LHCN-M2 (cell line): ENCODE measurements around the gene PCDHGA9. TPM values are rescaled to one million over a fixed set of nuclear protein-coding genes. Genes with fewer than 3 reads are reported as not detected.
"Not testable (repeated sequence)": the region's sequence is repeated elsewhere in the genome, so short reads cannot be mapped to it uniquely, and the experiment has no call there.

ENCODE experiments used
- DNase-seq: peaks from one replicate; pipeline ENCODE4 v3.0.0-alpha.2; 2012; ENCODE audit warnings: low read depth
- total RNA-seq: library from RNA; depleted of rRNA; stranded (reverse); fragments of >200 nt; gene quantifications from 2 replicates; pipeline ENCODE4 v1.2.3, GENCODE V29; 2014

Gene PCDHGA9
- total RNA-seq, 1 experiment from 2014 or later: 0.75 TPM

- peak; percentile 15 for DNase-seq
These were observed 11.0 kb downstream of the PCDHGA9 start for GRCh38 chr5:141413540-141414069.

GRCh38 chr5:141414548-141415274 lies 12.1 kb downstream of the PCDHGA9 start:
- not testable (repeated sequence) for DNase-seq

GRCh38 chr5:141415275-141415618 lies 12.7 kb downstream of the PCDHGA9 start:
- not testable (repeated sequence) for DNase-seq

DNA sequence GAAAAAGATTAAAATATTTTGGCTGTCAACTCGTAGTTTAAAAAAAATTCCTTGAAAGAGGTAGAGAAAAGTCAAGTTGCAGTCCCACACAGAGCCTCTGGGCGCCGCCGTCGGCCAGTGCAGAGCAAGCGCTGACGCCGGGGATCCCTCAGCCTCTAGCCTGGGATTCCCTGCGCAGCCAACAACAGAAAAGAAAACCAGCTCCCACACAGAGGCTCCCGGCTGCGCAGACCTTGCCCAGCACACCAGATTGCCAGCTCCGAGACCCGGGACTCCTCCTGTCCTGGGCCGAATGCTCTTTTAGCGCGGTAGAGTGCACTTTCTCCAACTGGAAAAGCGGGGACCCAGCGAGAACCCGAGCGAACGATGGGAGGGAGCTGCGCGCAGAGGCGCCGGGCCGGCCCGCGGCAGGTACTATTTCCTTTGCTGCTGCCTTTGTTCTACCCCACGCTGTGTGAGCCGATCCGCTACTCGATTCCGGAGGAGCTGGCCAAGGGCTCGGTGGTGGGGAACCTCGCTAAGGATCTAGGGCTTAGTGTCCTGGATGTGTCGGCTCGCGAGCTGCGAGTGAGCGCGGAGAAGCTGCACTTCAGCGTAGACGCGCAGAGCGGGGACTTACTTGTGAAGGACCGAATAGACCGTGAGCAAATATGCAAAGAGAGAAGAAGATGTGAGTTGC lies 15.1 kb downstream of the PCDHGA9 start, which contains the start of gene PCDHGB7:
PCDHGB7 (plus strand) TSS at position 184 of the 679 bp plus-strand sequence; CDS start at position 367, 183 bp downstream.
- peak; percentile 13 for DNase-seq

- DNase-seq: no peak
These were observed 16.7 kb downstream of the PCDHGA9 start for GRCh38 chr5:141419074-141419880.

DNA sequence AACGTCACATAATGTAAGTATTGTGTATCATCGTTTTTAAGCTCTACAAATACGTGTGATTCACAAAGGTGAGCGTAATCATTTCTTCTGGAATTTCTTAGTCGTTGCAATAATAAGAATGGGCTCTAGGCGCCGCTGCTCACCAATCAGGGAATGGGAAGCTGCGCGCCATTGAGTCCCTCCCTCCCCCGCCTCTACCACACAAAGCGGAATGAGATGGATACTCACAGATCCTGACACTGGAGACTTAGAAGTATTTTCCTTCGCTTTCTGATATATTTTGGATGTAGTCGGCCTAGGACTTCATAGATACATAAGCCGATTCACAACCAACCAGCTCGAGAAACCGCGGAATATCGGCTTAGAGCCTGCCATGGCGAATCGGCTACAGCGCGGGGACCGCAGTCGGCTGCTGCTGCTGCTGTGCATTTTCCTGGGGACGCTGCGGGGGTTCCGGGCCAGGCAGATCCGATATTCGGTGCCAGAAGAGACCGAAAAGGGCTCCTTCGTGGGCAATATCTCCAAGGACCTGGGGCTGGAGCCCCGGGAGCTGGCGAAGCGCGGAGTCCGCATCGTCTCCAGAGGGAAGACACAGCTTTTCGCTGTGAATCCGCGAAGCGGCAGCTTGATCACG lies 18.4 kb downstream of the PCDHGA9 start, which contains the start of gene PCDHGA11:
PCDHGA11 (plus strand) TSS at position 197 of the 634 bp plus-strand sequence; CDS start at position 374, 177 bp downstream.
- no peak for DNase-seq

GRCh38 chr5:141421489-141421855 lies 18.9 kb downstream of the PCDHGA9 start:
- no peak for DNase-seq

- no peak for DNase-seq
These were observed 20.2 kb downstream of the PCDHGA9 start for GRCh38 chr5:141422742-141423291.

GRCh38 chr5:141427783-141428426 lies 25.3 kb downstream of the PCDHGA9 start:
- no peak for DNase-seq

- DNase-seq: peak; percentile 83
These were observed 27.9 kb downstream of the PCDHGA9 start, which contains the start of gene PCDHGA12 for GRCh38 chr5:141430332-141431113. PCDHGA12 (plus strand) TSS chr5:141430507; CDS start chr5:141430760, 253 bp downstream.

DNA sequence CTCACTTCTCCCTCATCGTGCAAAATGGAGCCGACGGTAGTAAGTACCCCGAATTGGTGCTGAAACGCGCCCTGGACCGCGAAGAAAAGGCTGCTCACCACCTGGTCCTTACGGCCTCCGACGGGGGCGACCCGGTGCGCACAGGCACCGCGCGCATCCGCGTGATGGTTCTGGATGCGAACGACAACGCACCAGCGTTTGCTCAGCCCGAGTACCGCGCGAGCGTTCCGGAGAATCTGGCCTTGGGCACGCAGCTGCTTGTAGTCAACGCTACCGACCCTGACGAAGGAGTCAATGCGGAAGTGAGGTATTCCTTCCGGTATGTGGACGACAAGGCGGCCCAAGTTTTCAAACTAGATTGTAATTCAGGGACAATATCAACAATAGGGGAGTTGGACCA lies 28.7 kb downstream of the PCDHGA9 start:
- DNase-seq: no peak

- not testable (repeated sequence) for DNase-seq
These were observed 29.7 kb downstream of the PCDHGA9 start for GRCh38 chr5:141432308-141432707.

- DNase-seq: not testable (repeated sequence)
These were observed 30.1 kb downstream of the PCDHGA9 start for GRCh38 chr5:141432726-141433125.

- DNase-seq: no peak
These were observed 31.4 kb downstream of the PCDHGA9 start for GRCh38 chr5:141434006-141434405.

GRCh38 chr5:141437221-141437620 lies 34.6 kb downstream of the PCDHGA9 start:
- no peak for DNase-seq

DNA sequence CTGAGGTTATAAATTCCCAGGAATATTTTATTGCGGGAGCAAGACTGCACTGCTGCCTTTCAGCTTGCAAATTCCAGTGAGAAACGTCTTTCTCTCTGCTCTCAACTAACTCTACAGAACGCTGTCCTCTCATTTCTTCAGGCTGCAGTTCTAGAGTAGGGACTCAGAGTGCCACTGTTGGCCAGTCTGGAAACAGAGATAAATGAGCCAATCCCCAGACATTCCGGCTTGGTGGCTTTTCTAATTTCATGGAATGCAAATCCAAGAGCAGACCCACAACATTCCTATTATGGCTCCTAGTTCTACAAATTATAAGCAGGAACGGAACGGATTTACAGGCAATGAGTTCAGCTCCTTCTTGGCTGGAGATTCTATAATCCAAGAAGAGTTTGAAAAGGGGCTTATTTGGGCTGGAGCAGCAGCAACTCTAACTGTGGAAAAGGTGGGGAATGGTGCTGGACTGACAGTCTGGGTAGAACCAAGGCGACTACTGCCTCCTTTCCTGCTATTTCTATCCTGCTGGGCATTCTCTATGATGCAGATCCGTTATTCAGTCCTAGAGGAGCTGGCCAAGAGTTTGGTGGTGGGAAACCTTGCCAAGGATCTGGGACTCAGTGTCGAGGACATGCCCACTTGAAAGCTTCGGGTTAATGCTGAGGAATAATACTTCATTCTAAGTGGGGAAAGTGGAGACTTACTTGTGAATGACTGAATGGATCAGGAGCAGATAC lies 37.0 kb downstream of the PCDHGA9 start:
- DNase-seq: no peak

DNA sequence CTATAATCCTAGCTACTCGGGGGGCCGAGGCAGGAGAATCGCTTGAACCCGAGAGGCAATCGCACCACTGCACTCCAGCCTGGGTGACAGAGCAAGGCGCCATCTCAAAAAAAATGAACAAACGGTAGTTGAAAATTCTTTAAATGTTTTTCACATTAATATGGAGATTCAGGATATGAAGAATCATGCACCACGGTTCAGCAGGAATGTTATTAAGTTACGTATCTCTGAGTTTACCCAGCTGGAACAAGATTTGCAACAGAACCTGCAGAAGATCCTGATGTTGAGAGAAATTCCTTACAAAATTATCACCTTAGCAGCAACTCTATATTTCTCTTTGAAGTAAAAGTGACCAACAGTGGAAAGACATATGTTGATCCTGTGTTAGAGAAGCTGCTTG lies 37.8 kb downstream of the PCDHGA9 start:
- no peak for DNase-seq

DNA sequence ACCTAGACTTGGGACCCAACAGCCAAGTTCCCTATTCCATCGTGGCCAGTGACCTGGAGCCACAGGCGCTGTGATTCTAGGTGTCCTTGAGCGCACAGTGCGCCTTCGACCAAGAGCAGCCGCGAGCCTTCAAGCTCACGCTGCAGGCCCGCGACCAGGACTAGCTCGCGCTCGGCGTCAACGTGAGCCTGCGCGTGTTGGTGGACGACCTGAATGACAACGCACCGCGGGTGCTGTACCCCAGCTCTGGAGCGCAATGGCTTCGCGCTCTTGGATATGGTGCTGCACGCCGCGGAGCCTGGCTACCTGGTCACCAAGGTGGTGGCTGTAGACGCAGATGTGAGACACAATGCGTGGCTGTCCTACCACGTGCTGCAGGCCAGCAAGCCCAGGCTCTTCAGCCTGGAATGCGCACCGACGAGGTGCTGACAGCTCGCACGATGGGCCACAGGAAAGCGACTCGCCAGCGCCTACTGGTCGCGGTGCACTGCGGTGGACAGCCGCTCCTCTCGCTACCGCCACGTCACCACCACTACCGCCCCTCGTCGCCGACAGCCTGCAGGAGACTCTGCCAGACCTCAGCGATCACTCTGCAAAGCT lies 39.1 kb downstream of the PCDHGA9 start:
- no peak for DNase-seq
